Stimulated activated CD4-positive, alpha-beta T cell treated with anti-CD3 and anti-CD28 coated beads, Interleukin-1b, Interleukin-23, amount 100 ng/mL, for 24 hours (primary cell): Measurements from ENCODE around the gene EHBP1L1.

ENCODE experiments used
- DNase-seq, 4 experiments: peaks; one replicate each; pipeline ENCODE4 v3.0.0-alpha.2; 2020; ENCODE audit warnings: low read depth in 4 of 4, low spot score in 1 of 4

EHBP1L1 gene

GRCh38 chr11:65576867-65577755, 1.3 kb downstream of the EHBP1L1 start:
- DNase-seq, result no peak

GRCh38 chr11:65577756-65578109, 1.9 kb downstream of the EHBP1L1 start:
- no peak for DNase-seq

- DNase-seq, result no peak
Observed at GRCh38 chr11:65578134-65578533, 2.3 kb downstream of the EHBP1L1 start.

- DNase-seq, result no peak
Observed at GRCh38 chr11:65578667-65579066, 2.8 kb downstream of the EHBP1L1 start.

- DNase-seq, result no peak
Observed at GRCh38 chr11:65579291-65579690, 3.4 kb downstream of the EHBP1L1 start.

GRCh38 chr11:65580031-65580692, 4.3 kb downstream of the EHBP1L1 start:
- no peak for DNase-seq

GRCh38 chr11:65580756-65581155, 4.9 kb downstream of the EHBP1L1 start:
- DNase-seq, result no peak

GRCh38 chr11:65581928-65582327, 6.1 kb downstream of the EHBP1L1 start:
- DNase-seq, result no peak

- no peak for DNase-seq
Observed at GRCh38 chr11:65583589-65583988, 7.7 kb downstream of the EHBP1L1 start.

- DNase-seq, result no peak
Observed at GRCh38 chr11:65584106-65584505, 8.3 kb downstream of the EHBP1L1 start.

- no peak for DNase-seq
Observed at GRCh38 chr11:65584723-65585171, 8.9 kb downstream of the EHBP1L1 start.

- no peak for DNase-seq
Observed at GRCh38 chr11:65585396-65586246, 9.8 kb downstream of the EHBP1L1 start.

GRCh38 chr11:65586247-65586630, 10.4 kb downstream of the EHBP1L1 start:
- DNase-seq, result no peak

- DNase-seq, result no peak
Observed at GRCh38 chr11:65586676-65587075, 10.8 kb downstream of the EHBP1L1 start.

GRCh38 chr11:65588199-65589054, 12.6 kb downstream of the EHBP1L1 start:
- DNase-seq, result peak in 3 of 4 experiments; percentile 46 to 72 (median 60)

- DNase-seq, result no peak
Observed at GRCh38 chr11:65589444-65590239, 13.8 kb downstream of the EHBP1L1 start.

GRCh38 chr11:65590240-65590738, 14.4 kb downstream of the EHBP1L1 start:
- DNase-seq, result no peak

- DNase-seq, result no peak
Observed at GRCh38 chr11:65591939-65592857, 16.3 kb downstream of the EHBP1L1 start.
